ENCODE measurements around the gene UNC5C. TPM values are rescaled to one million over a fixed set of nuclear protein-coding genes. Genes with fewer than 3 reads are reported as not detected.

UNC5C gene
- total RNA-seq, 1 donor from 2014 or later = not detected

GRCh38 chr4:95590615-95591014 is 41.8 kb upstream of the UNC5C start:
- H3K27ac Mint-ChIP-seq = no peak overlapping the region
- POLR2A ChIA-PET = no interaction called here
- H3K4me1 Mint-ChIP-seq = no peaks in the 10 kb centered on the region
- intact Hi-C loops (cut with micrococcal nuclease) = no loop called here
- no peaks in the 10 kb centered on the region for H3K27me3 Mint-ChIP-seq
- no peak for TF ChIP-seq CTCF (IDR thresholded peaks at IDR 0.05)
- H3K36me3 Mint-ChIP-seq (ENCODE audit: low read depth) = no peaks in the 10 kb centered on the region
- CTCF ChIA-PET = no interaction called here
- no peak for DNase-seq
- ATAC-seq (ENCODE audit: low read depth) = no peak
- H3K4me3 Mint-ChIP-seq = no peak overlapping the region
- peaks cover 4% of the 10 kb centered on the region for H3K9me3 Mint-ChIP-seq

GRCh38 chr4:95585016-95585695 is 36.4 kb upstream of the UNC5C start:
- ATAC-seq (ENCODE audit: low read depth) (no peak), DNase-seq (no peak)
- ChIA-PET POLR2A (no interaction called here), CTCF (no interaction called here)
- no peaks in the 10 kb centered on the region for H3K27me3 Mint-ChIP-seq
- no peaks in the 10 kb centered on the region for H3K36me3 Mint-ChIP-seq (ENCODE audit: low read depth)
- intact Hi-C loops (cut with micrococcal nuclease) = no loop called here
- no peak for TF ChIP-seq CTCF (IDR thresholded peaks at IDR 0.05)
- no peak overlapping the region for H3K4me3 Mint-ChIP-seq
- H3K9me3 Mint-ChIP-seq = no peaks in the 10 kb centered on the region
- no peaks in the 10 kb centered on the region for H3K4me1 Mint-ChIP-seq
- H3K27ac Mint-ChIP-seq = no peak overlapping the region

- no peak for TF ChIP-seq CTCF (IDR thresholded peaks at IDR 0.05)
- no peaks in the 10 kb centered on the region for H3K4me1 Mint-ChIP-seq
- H3K9me3 Mint-ChIP-seq = peaks cover 15% of the 10 kb centered on the region
- CTCF ChIA-PET = no interaction called here
- no peak overlapping the region for H3K27ac Mint-ChIP-seq
- POLR2A ChIA-PET = no interaction called here
- ATAC-seq (ENCODE audit: low read depth) (no peak), DNase-seq (no peak)
- intact Hi-C loops (cut with micrococcal nuclease) = no loop called here
- H3K36me3 Mint-ChIP-seq (ENCODE audit: low read depth) = no peaks in the 10 kb centered on the region
- no peaks in the 10 kb centered on the region for H3K27me3 Mint-ChIP-seq
- no peak overlapping the region for H3K4me3 Mint-ChIP-seq
These were observed 31.5 kb upstream of the UNC5C start for GRCh38 chr4:95580226-95580625.

GRCh38 chr4:95572304-95572991 is 23.7 kb upstream of the UNC5C start:
- ChIA-PET POLR2A (no interaction called here), CTCF (no interaction called here)
- no peak for DNase-seq
- Mint-ChIP-seq H3K27me3 (no peaks in the 10 kb centered on the region), H3K9me3 (peaks cover 19% of the 10 kb centered on the region), H3K36me3 (ENCODE audit: low read depth) (no peaks in the 10 kb centered on the region), H3K27ac (no peak overlapping the region), H3K4me1 (no peaks in the 10 kb centered on the region), H3K4me3 (no peak overlapping the region)
- intact Hi-C loops (cut with micrococcal nuclease) = no loop called here
- no peak for TF ChIP-seq CTCF (IDR thresholded peaks at IDR 0.05)
- ATAC-seq (ENCODE audit: low read depth) = no peak

GRCh38 chr4:95571577-95571976 is 22.8 kb upstream of the UNC5C start:
- TF ChIP-seq CTCF (IDR thresholded peaks at IDR 0.05) = no peak
- ATAC-seq (ENCODE audit: low read depth) (no peak), DNase-seq (no peak)
- Mint-ChIP-seq H3K36me3 (ENCODE audit: low read depth) (no peaks in the 10 kb centered on the region), H3K27ac (no peak overlapping the region), H3K27me3 (no peaks in the 10 kb centered on the region), H3K9me3 (peaks cover 19% of the 10 kb centered on the region), H3K4me1 (no peaks in the 10 kb centered on the region), H3K4me3 (no peak overlapping the region)
- ChIA-PET POLR2A (no interaction called here), CTCF (no interaction called here)
- intact Hi-C loops (cut with micrococcal nuclease) = no loop called here

Measured in activated B cell treated with CpG ODN at 0.5 μM for 24 hours (primary cell).